H9 (cell line): Measurements from ENCODE around the gene CDSN. TPM values are rescaled to one million over a fixed set of nuclear protein-coding genes. Genes with fewer than 3 reads are reported as not detected.

Experiments used
- DNase-seq: peaks from one replicate; pipeline ENCODE4 v3.0.0-alpha.2; 2017
- H2AFZ ChIP-seq: one replicate; pipeline ENCODE4 v1.6.1; 2013; ENCODE audit warnings: mild to moderate bottlenecking, low read length, control low read depth, moderate library complexity
- H2AK5ac ChIP-seq: 2 replicates; pipeline ENCODE4 v1.6.1; 2013; ENCODE audit warnings: low read length, control low read depth, mixed read lengths; ENCODE audit not compliant: insufficient read length
- H2BK120ac ChIP-seq: one replicate; pipeline ENCODE4 v1.6.1; 2013; ENCODE audit warnings: low read depth, mild to moderate bottlenecking, low read length, control low read depth, inconsistent platforms; ENCODE audit not compliant: poor library complexity, severe bottlenecking
- H2BK12ac ChIP-seq: 2 replicates; pipeline ENCODE4 v1.6.1; 2013; ENCODE audit warnings: low read length, control low read depth, mixed read lengths, low read depth; ENCODE audit not compliant: insufficient read length
- H2BK15ac ChIP-seq: 2 replicates; pipeline ENCODE4 v1.6.1; 2013; ENCODE audit warnings: low read depth, low read length, control low read depth
- H2BK20ac ChIP-seq: one replicate; pipeline ENCODE4 v1.6.1; 2013; ENCODE audit warnings: low read depth, mild to moderate bottlenecking, low read length, control low read depth, inconsistent platforms; ENCODE audit not compliant: poor library complexity, severe bottlenecking
- H2BK5ac ChIP-seq: 2 replicates; pipeline ENCODE4 v1.6.1; 2013; ENCODE audit warnings: low read length, control low read depth, mixed read lengths; ENCODE audit not compliant: insufficient read length
- H3K14ac ChIP-seq: 2 replicates; pipeline ENCODE4 v1.6.1; 2013; ENCODE audit warnings: low read length, control low read depth; ENCODE audit not compliant: insufficient read depth
- H3K18ac ChIP-seq: 2 replicates; pipeline ENCODE4 v1.6.1; 2013; ENCODE audit warnings: low read depth, mild to moderate bottlenecking, mixed read lengths, low read length, control low read depth; ENCODE audit not compliant: insufficient read length
- H3K23ac ChIP-seq: 2 replicates; pipeline ENCODE4 v1.6.1; 2013; ENCODE audit warnings: low read length, control low read depth, mixed read lengths, low read depth; ENCODE audit not compliant: insufficient read length
- H3K23me2 ChIP-seq: 2 replicates; pipeline ENCODE4 v1.6.1; 2013; ENCODE audit warnings: low read depth, mild to moderate bottlenecking, mixed read lengths, low read length, control low read depth; ENCODE audit not compliant: insufficient read length, poor library complexity, severe bottlenecking
- H3K27ac ChIP-seq: 2 replicates; pipeline ENCODE4 v1.5.1; 2013; ENCODE audit warnings: low read length, control low read depth, mixed read lengths, low read depth; ENCODE audit not compliant: insufficient read length
- H3K27me3 ChIP-seq: 2 replicates; pipeline ENCODE4 v1.6.1; 2013; ENCODE audit warnings: low read length, control low read depth, inconsistent platforms; ENCODE audit not compliant: insufficient read depth
- H3K4ac ChIP-seq: 2 replicates; pipeline ENCODE4 v1.6.1; 2013; ENCODE audit warnings: low read depth, mild to moderate bottlenecking, control low read depth, inconsistent platforms, low read length, moderate library complexity
- H3K4me1 ChIP-seq: 2 replicates; pipeline ENCODE4 v1.6.1; 2013; ENCODE audit warnings: low read length, control low read depth, inconsistent platforms; ENCODE audit not compliant: insufficient read depth
- H3K4me2 ChIP-seq: 2 replicates; pipeline ENCODE4 v1.6.1; 2013; ENCODE audit warnings: low read length, control low read depth, mixed read lengths; ENCODE audit not compliant: insufficient read length, insufficient read depth
- H3K56ac ChIP-seq: 2 replicates; pipeline ENCODE4 v1.6.1; 2013; ENCODE audit warnings: low read depth, mild to moderate bottlenecking, mixed read lengths, low read length, control low read depth; ENCODE audit not compliant: insufficient read length
- H3K79me1 ChIP-seq: 2 replicates; pipeline ENCODE4 v1.6.1; 2013; ENCODE audit warnings: low read depth, mild to moderate bottlenecking, moderate library complexity, low read length, control low read depth, inconsistent platforms; ENCODE audit not compliant: insufficient read depth, poor library complexity, severe bottlenecking
- H3K79me2 ChIP-seq: 2 replicates; pipeline ENCODE4 v1.6.1; 2013; ENCODE audit warnings: low read length, control low read depth, inconsistent platforms; ENCODE audit not compliant: insufficient read depth
- H3K9ac ChIP-seq: 2 replicates; pipeline ENCODE4 v1.6.1; 2013; ENCODE audit warnings: low read length, control low read depth, mixed read lengths; ENCODE audit not compliant: insufficient read length; ENCODE audit errors: extremely low read depth
- H3K9me3 ChIP-seq: one replicate; pipeline ENCODE4 v1.6.1; 2013; ENCODE audit warnings: low read depth, low read length, inconsistent platforms; ENCODE audit not compliant: control insufficient read depth
- H3T11ph ChIP-seq: one replicate; pipeline ENCODE4 v1.6.1; 2013; ENCODE audit warnings: mild to moderate bottlenecking, low read length, control low read depth, inconsistent platforms
- H4K20me1 ChIP-seq: one replicate; pipeline ENCODE4 v1.6.1; 2013; ENCODE audit not compliant: control insufficient read depth, insufficient read length, insufficient read depth
- H4K5ac ChIP-seq: 2 replicates; pipeline ENCODE4 v1.6.1; 2013; ENCODE audit warnings: low read depth, mild to moderate bottlenecking, mixed read lengths, low read length, control low read depth; ENCODE audit not compliant: insufficient read length
- H4K8ac ChIP-seq: replicated peaks from 2 replicates; pipeline ENCODE4 v1.6.1; 2013; ENCODE audit warnings: low read length, control low read depth, mixed read lengths, low read depth; ENCODE audit not compliant: insufficient read length
- H4K91ac ChIP-seq: 2 replicates; pipeline ENCODE4 v1.6.1; 2013; ENCODE audit warnings: low read depth, mild to moderate bottlenecking, moderate library complexity, mixed read lengths, low read length, control low read depth; ENCODE audit not compliant: insufficient read length
- H3K27ac Mint-ChIP-seq, 3 experiments: 2 replicates in 2 of 3; 3 replicates in 1 of 3; pipeline ENCODE4 v1.8.0; 2020 to 2021; ENCODE audit warnings: mixed read lengths in 3 of 3, mild to moderate bottlenecking in 1 of 3, moderate library complexity in 1 of 3
- H3K27me3 Mint-ChIP-seq: 2 replicates; pipeline ENCODE4 v1.8.0; 2021; ENCODE audit warnings: low read depth, mild to moderate bottlenecking, moderate library complexity, mixed read lengths
- H3K36me3 Mint-ChIP-seq, 3 experiments: 2 replicates in 2 of 3; 3 replicates in 1 of 3; pipeline ENCODE4 v1.8.0; 2020 to 2021; ENCODE audit warnings: low read depth in 3 of 3, mixed read lengths in 3 of 3; ENCODE audit not compliant: insufficient read depth in 1 of 3
- H3K4me1 Mint-ChIP-seq, 2 experiments: 2 replicates each; pipeline ENCODE4 v1.8.0; 2020; ENCODE audit warnings: mixed read lengths in 2 of 2
- H3K4me3 Mint-ChIP-seq, 2 experiments: 2 replicates in 1 of 2; 3 replicates in 1 of 2; pipeline ENCODE4 v1.8.0; 2020 to 2021; ENCODE audit warnings: mild to moderate bottlenecking in 2 of 2, mixed read lengths in 2 of 2, moderate library complexity in 1 of 2
- H3K9me3 Mint-ChIP-seq, 2 experiments: 2 replicates in 1 of 2; 3 replicates in 1 of 2; pipeline ENCODE4 v1.8.0; 2020; ENCODE audit warnings: mild to moderate bottlenecking in 2 of 2, mixed read lengths in 2 of 2, moderate library complexity in 1 of 2
- CTCF ChIP-seq: fragments of 200-600 bp; sonication (generic); conservative IDR thresholded peaks from 3 replicates; pipeline ENCODE4 v1.8.0; 2021; ENCODE audit warnings: antibody characterized with exemption, mild to moderate bottlenecking
- WGBS: extraction: QIAGEN DNeasy Blood & Tissue Kit; methylation state at CpG from one replicate; pipeline ENCODE4 v1.1.7; 2013; ENCODE audit warnings: missing lambda C conversion rate, low lambda C conversion rate, mixed read lengths; ENCODE audit not compliant: insufficient read length; ENCODE audit errors: extremely low coverage; 5-methylcytosine and 5-hydroxymethylcytosine counted together
- total RNA-seq: library from RNA; stranded (reverse); gene quantifications from 2 replicates; pipeline ENCODE4 v1.2.1, GENCODE V29; 2021

The CDSN gene
- total RNA-seq, 1 experiment from 2014 or later, result not detected

- Histone ChIP-seq H3K9ac (no peak overlapping the region), H2AFZ (no peak overlapping the region), H3K23me2 (peaks cover 14% of the 10 kb centered on the region), H2BK20ac (no peak overlapping the region), H2BK12ac (no peak overlapping the region), H4K91ac (no peak overlapping the region), H2AK5ac (no peak overlapping the region), H3K4ac (no peak overlapping the region), H3K4me1 (peaks cover 11% of the 10 kb centered on the region; the same call in 1 of the 2 replicates), H3K27me3 (no peaks in the 10 kb centered on the region), H4K20me1 (no peaks in the 10 kb centered on the region), H4K5ac (no peak overlapping the region), H3K56ac (no peak overlapping the region), H3K14ac (no peak overlapping the region), H3K23ac (no peak overlapping the region), H3K18ac (no peak overlapping the region), H2BK120ac (no peak overlapping the region), H3T11ph (no peak overlapping the region), H3K27ac (no peak overlapping the region), H4K8ac (no peak overlapping the region), H3K4me2 (no peak overlapping the region), H3K79me2 (no peaks in the 10 kb centered on the region), H3K79me1 (no peaks in the 10 kb centered on the region), H2BK15ac (no peak overlapping the region), H2BK5ac (no peak overlapping the region), H3K9me3 (no peaks in the 10 kb centered on the region)
- H3K4me1 Mint-ChIP-seq, result peaks cover 30 to 31% of the 10 kb centered on the region in 2 experiments
- no CpG with 5 or more reads among the region's 7 CpGs for WGBS
- peaks cover 2% of the 10 kb centered on the region; the same call in 1 of the 2 replicates for H3K27me3 Mint-ChIP-seq
- no peaks in the 10 kb centered on the region for H3K9me3 Mint-ChIP-seq
- DNase-seq, result no peak
- no peak overlapping the region for H3K27ac Mint-ChIP-seq
- peaks cover 19 to 53% (median 42%) of the 10 kb centered on the region in 3 experiments for H3K36me3 Mint-ChIP-seq
- peak overlapping the region; percentile 92; a peak in 3 of 5 replicates for H3K4me3 Mint-ChIP-seq
- TF ChIP-seq CTCF, result no peak
Observed at GRCh38 chr6:31156641-31157040, 36.4 kb upstream of the CDSN start.
